AG10803 (cell line): Measurements from ENCODE around the gene MFAP2.
"Not testable (repeated sequence)": the region's sequence is repeated elsewhere in the genome, so short reads cannot be mapped to it uniquely, and the experiment has no call there.

ENCODE experiments used
- DNase-seq: peaks from one replicate; pipeline ENCODE4 v3.0.0; 2010; ENCODE audit warnings: low read depth
- H3K4me3 ChIP-seq: 2 replicates; pipeline ENCODE4 v1.5.1; 2011; ENCODE audit warnings: mild to moderate bottlenecking, low read length, control low read depth
- CTCF ChIP-seq: conservative IDR thresholded peaks from 2 replicates; pipeline ENCODE4 v1.5.1; 2011; ENCODE audit warnings: mild to moderate bottlenecking, low read length, control low read depth, inconsistent platforms

The MFAP2 gene

DNA sequence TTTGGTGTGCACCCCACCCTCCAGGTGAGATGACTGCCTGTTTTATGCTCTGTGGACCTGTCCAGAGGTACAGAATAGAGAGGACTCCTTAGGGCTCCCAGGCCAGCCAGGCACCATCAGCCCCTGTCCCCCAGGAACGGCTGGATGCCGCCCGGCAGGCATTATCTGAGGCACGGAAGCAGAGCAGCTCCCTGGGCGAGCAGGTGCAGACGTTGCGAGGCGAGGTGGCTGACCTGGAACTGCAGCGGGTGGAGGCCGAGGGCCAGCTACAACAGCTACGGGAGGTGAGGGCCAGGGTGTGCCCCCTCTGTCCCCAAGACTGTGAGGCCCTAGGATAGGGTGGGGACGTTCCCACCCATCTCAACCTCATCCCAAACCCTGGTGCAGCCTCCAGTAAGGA, 10.8 kb downstream of the MFAP2 start:
- DNase-seq = no peak
- TF ChIP-seq CTCF = no peak
- no peak overlapping the region for H3K4me3 ChIP-seq

DNA sequence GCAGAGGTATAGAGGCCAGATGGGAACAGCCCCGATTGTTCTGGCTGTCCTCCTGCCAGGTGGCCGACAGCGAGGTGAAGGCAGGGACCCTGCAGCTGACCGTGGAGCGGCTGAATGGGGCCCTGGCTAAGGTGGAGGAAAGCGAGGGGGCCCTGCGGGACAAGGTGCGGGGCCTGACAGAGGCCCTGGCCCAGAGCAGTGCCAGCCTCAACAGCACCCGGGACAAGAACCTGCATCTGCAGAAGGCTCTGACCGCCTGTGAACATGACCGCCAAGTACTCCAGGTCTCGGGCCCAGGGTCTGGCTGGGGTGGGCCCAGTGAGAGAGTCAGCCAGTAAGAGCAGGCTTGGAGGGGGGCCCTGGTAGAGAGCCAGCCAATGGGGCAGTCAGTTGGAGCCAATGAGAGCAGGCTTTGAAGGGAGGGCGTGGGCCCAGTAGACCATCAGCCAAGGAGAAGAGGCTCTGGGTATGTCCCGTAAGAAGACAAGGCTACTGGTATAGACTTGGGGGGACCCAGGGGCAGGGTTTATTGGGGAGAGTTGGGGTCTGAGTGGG, 11.3 kb downstream of the MFAP2 start:
- DNase-seq = no peak
- no peak for TF ChIP-seq CTCF

DNA sequence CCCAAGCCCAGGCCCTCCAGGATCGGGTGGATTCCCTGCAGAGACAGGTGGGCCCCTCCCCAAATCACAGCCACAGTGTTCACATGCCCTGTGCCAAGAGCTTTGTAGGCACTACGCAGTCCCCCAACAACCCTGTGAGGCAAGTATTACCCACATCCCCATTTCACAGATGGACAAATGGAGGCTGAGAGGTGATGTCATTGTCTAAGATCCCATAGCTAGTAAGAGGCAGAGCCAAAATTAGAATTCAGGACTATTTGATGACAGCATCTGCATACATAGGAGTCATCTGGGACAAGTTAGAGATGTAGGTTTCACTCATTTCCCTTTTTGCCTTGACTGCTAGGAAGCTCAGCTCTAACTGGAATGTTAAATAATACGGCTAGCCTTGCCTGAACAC, 12.0 kb downstream of the MFAP2 start:
- no peak overlapping the region for H3K4me3 ChIP-seq
- TF ChIP-seq CTCF = no peak
- DNase-seq = no peak

More for the DNA sequence above, 11.3 kb downstream of the MFAP2 start:
- no peak overlapping the region for H3K4me3 ChIP-seq

- DNase-seq = no peak
- TF ChIP-seq CTCF = no peak
- H3K4me3 ChIP-seq = no peak overlapping the region
Observed at GRCh38 chr1:16967962-16968361, 12.5 kb downstream of the MFAP2 start.

DNA sequence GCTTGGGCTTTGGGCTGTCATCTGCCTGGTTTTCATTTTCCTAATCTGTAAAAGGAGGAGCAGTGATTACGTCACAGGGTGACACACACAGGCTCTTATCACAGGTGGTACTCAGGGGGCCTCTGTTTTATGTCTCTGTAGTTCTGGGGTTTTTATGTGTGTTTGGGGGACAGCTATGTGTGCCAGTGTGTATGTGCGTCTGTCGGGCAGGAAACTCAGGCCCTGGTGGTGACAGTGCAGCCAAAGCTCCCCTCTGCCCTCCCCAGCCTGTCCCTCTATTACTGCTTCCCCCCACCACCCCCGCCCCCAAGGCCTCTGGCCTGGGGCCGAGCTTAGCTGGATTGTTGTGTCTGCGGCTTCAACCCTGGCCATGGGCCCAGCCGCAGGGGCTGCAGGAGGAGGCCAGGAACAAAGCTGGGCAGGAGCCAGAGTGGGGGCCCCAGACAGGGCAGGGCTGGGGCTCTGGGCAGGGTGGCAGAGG, 13.3 kb downstream of the MFAP2 start:
- TF ChIP-seq CTCF = no peak
- peak; percentile 83 for DNase-seq
- no peak overlapping the region for H3K4me3 ChIP-seq

DNA sequence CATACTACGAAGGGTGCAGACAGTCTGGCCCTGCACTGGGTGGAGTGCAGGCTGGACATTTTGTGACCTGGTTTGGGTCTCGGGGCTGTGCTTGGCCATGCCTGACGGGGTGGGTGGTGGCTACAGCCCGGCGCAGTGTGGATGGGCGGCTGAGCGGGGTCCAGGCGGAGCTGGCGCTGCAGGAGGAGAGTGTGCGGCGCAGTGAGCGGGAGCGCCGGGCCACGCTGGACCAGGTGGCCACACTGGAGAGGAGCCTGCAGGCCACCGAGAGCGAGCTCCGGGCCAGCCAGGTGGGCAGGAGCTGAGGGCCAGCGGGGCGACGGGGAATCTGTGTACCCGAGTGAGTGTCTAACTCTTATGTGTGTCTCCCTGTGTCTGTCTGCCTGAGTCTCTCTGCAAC, 14.1 kb downstream of the MFAP2 start:
- TF ChIP-seq CTCF = no peak
- H3K4me3 ChIP-seq = no peak overlapping the region
- no peak for DNase-seq

GRCh38 chr1:16965486-16966067, 14.8 kb downstream of the MFAP2 start:
- H3K4me3 ChIP-seq = no peak overlapping the region
- TF ChIP-seq CTCF = no peak
- DNase-seq = no peak

GRCh38 chr1:16964169-16964568, 16.3 kb downstream of the MFAP2 start:
- DNase-seq, H3K4me3 ChIP-seq: not testable (repeated sequence)
